ENCODE results near the gene TNN.

GRCh38 chr1:175095069-175095468 is 27.4 kb downstream of the TNN start:
- TF ChIP-seq CTCF (IDR thresholded peaks at IDR 0.05): no peak
- no peak for TF ChIP-seq POLR2A (IDR thresholded peaks at IDR 0.05)
- TF ChIP-seq EP300 (IDR thresholded peaks at IDR 0.05): no peak

All from sigmoid colon (tissue), 4 donors.